Measurements from ENCODE around the gene POPDC3.

GRCh38 chr6:105178110-105178509 is 1.7 kb downstream of the POPDC3 start:
- TF ChIP-seq POLR2A (IDR thresholded peaks at IDR 0.05) (no peak), CTCF (IDR thresholded peaks at IDR 0.05) (no peak)

Measured in lower leg skin (tissue), 3 donors.